ENCODE measurements around the gene PSME2. TPM values are rescaled to one million over a fixed set of nuclear protein-coding genes. Genes with fewer than 3 reads are reported as not detected.
A peak's percentile ranks its signal among the peaks of the same experiment; 100 is the strongest.

PSME2 gene
- total and polyA plus RNA-seq, 2 of the 13 experiments (the other 11 are each of a cell fraction or from before 2014, with no cell fraction given), result 332 to 716 TPM

- TF ChIP-seq, protein P1, sequence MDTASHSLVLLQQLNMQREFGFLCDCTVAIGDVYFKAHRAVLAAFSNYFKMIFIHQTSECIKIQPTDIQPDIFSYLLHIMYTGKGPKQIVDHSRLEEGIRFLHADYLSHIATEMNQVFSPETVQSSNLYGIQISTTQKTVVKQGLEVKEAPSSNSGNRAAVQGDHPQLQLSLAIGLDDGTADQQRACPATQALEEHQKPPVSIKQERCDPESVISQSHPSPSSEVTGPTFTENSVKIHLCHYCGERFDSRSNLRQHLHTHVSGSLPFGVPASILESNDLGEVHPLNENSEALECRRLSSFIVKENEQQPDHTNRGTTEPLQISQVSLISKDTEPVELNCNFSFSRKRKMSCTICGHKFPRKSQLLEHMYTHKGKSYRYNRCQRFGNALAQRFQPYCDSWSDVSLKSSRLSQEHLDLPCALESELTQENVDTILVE (CRISPR knock-in tag; IDR thresholded peaks at IDR 0.05), result peak; percentile 99
- TF ChIP-seq POLR2AphosphoS5 (IDR thresholded peaks at IDR 0.05; ENCODE audit: low read depth, low read length), result peak; percentile 97
- peak; percentile 100 for TF ChIP-seq MYC (CRISPR knock-in tag; IDR thresholded peaks at IDR 0.05; ENCODE audit: borderline replicate concordance)
- TF ChIP-seq ZFAT (CRISPR knock-in tag; conservative IDR thresholded peaks at IDR 0.05), result no peak
- no peak for TF ChIP-seq NAIF1 (CRISPR knock-in tag; IDR thresholded peaks at IDR 0.05; ENCODE audit: borderline replicate concordance)
- peak; percentile 100 for TF ChIP-seq SMAD3 (CRISPR knock-in tag; IDR thresholded peaks at IDR 0.05)
- TF ChIP-seq, protein P2, sequence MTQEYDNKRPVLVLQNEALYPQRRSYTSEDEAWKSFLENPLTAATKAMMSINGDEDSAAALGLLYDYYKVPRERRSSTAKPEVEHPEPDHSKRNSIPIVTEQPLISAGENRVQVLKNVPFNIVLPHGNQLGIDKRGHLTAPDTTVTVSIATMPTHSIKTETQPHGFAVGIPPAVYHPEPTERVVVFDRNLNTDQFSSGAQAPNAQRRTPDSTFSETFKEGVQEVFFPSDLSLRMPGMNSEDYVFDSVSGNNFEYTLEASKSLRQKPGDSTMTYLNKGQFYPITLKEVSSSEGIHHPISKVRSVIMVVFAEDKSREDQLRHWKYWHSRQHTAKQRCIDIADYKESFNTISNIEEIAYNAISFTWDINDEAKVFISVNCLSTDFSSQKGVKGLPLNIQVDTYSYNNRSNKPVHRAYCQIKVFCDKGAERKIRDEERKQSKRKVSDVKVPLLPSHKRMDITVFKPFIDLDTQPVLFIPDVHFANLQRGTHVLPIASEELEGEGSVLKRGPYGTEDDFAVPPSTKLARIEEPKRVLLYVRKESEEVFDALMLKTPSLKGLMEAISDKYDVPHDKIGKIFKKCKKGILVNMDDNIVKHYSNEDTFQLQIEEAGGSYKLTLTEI (CRISPR knock-in tag; conservative IDR thresholded peaks at IDR 0.05), result no peak
- TF ChIP-seq, protein P3, sequence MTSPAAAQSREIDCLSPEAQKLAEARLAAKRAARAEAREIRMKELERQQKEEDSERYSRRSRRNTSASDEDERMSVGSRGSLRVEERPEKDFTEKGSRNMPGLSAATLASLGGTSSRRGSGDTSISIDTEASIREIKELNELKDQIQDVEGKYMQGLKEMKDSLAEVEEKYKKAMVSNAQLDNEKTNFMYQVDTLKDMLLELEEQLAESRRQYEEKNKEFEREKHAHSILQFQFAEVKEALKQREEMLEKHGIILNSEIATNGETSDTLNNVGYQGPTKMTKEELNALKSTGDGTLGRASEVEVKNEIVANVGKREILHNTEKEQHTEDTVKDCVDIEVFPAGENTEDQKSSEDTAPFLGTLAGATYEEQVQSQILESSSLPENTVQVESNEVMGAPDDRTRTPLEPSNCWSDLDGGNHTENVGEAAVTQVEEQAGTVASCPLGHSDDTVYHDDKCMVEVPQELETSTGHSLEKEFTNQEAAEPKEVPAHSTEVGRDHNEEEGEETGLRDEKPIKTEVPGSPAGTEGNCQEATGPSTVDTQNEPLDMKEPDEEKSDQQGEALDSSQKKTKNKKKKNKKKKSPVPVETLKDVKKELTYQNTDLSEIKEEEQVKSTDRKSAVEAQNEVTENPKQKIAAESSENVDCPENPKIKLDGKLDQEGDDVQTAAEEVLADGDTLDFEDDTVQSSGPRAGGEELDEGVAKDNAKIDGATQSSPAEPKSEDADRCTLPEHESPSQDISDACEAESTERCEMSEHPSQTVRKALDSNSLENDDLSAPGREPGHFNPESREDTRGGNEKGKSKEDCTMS (CRISPR knock-in tag; conservative IDR thresholded peaks at IDR 0.05), result peak; percentile 66; the same call in 1 of the 2 replicates
- TF ChIP-seq ZFP36L1 (CRISPR knock-in tag; IDR thresholded peaks at IDR 0.05), result peak; percentile 81; the same call in 1 of the 2 replicates
- peak; percentile 96 for TF ChIP-seq TFE3 (CRISPR knock-in tag; IDR thresholded peaks at IDR 0.05)
- TF ChIP-seq MLLT10 (CRISPR knock-in tag; IDR thresholded peaks at IDR 0.05), result no peak
- TF ChIP-seq ZNF709 (CRISPR knock-in tag; IDR thresholded peaks at IDR 0.05), result peak; percentile 99
- peak; percentile 100 for TF ChIP-seq KLF12 (CRISPR knock-in tag; IDR thresholded peaks at IDR 0.05; ENCODE audit: borderline replicate concordance)
- peak; percentile 94 for TF ChIP-seq FOXA3 (CRISPR knock-in tag; IDR thresholded peaks at IDR 0.05)
- no peak; the same call in 1 of the 2 replicates for TF ChIP-seq GZF1 (CRISPR knock-in tag; IDR thresholded peaks at IDR 0.05)
- peak; percentile 98 for TF ChIP-seq ZNF33B (CRISPR knock-in tag; IDR thresholded peaks at IDR 0.05)
- TF ChIP-seq ZNF331 (CRISPR knock-in tag; IDR thresholded peaks at IDR 0.05), result peak; percentile 99
- peak; percentile 100 for TF ChIP-seq CCAR2 (optimal IDR thresholded peaks at IDR 0.05; ENCODE audit: low read depth, low read length)
- peak; percentile 88 for TF ChIP-seq FOXP4 (CRISPR knock-in tag; IDR thresholded peaks at IDR 0.05)
- peak; percentile 93; the same call in 1 of the 2 replicates for TF ChIP-seq NFIB (CRISPR knock-in tag; IDR thresholded peaks at IDR 0.05; ENCODE audit: borderline replicate concordance)
- peak; percentile 95 for TF ChIP-seq ZNF343 (CRISPR knock-in tag; IDR thresholded peaks at IDR 0.05)
Measured at GRCh38 chr14:24188251-24189058, 42.0 kb upstream of the PSME2 start, which contains the start of gene IPO4 (continued).
